Stimulated activated CD8-positive, alpha-beta memory T cell treated with anti-CD3 and anti-CD28 coated beads, Interleukin-12 subunit alpha, Interleukin-12 subunit beta, amount 100 ng/mL, for 1 hour (primary cell): Measurements from ENCODE around the gene MRPL14.

ENCODE experiments used
- DNase-seq: peaks from one replicate; pipeline ENCODE4 v3.0.0-alpha.2; 2020; ENCODE audit warnings: low read depth

Gene MRPL14

DNA sequence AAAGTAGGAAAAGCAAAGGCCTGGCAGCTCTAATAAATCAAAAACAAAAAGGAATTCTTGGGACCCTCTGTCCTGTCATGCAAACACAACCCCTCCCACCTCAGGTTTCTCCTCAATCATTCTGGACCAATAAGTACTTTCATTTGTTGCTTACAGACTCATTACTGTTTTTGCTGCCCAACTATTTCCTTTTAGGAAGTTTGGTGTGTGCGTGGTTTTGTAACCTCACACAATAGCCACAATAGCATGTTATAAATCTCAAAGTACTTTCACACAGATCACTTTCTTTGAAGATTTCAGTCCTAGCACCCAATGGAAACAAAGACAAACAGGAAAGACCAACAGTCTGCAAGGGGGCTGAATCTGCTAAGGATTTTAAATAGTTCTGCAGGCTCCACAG is 4.5 kb downstream of the MRPL14 start:
- no peak for DNase-seq

DNA sequence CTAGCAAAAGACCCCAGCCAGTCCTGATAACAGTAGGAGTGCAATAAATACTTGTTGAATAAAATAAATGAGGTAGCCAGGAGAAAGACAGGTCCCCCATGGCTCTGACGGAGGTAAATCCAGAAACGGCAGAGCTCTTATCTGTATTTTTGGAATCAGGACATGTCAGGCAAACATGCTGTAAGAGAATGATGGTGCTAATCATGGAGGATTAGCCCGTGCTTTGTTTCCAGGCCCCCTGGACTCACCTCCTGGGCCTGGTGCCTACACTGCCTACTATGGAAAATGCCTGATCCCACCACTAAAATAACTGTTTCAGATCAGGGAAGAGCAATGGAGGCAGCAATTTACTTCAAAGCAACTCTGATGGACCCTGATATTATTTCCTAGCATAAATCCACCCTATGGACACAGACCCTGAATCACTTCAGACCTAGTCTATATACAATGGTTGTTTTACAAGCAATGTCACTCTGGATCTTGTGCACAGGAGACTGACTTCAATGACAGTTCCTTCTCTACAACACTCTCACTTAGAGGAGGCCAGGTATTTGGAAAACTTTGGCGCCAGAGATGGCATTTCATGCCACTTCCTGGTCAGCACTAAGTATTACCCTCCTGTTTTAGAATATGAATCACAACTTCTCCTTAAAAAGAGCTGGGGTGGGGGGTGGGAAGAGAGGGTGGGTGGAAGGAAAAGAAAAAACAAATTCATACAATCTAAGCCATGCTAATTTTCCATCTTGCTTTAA is 6.4 kb downstream of the MRPL14 start:
- DNase-seq = no peak

DNA sequence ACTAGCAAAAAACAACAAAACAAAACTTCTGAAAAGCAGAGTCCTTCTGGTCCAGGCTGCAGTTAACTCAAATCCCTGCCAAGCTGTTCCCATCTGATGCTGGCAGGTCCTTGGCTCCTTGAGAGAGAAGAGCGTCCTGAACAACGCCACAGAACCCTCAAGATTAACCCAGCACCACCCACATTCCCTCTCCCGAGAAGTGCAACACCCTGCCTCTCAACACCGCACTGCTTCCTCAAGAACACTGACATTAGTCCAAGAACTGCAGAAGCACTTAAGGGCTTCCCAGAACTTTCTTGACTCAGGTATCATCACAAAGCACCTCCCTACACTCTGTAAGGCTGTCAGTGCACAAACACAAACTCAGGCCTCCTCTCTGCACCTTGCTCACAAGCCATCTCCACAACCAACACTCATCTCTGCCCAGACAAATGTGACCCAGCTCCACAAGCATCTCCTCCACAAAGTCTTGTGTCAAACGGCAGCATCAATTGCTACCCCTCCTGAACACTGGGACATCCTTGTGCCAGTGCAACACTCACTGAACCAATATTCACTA is 7.5 kb downstream of the MRPL14 start:
- no peak for DNase-seq

DNA sequence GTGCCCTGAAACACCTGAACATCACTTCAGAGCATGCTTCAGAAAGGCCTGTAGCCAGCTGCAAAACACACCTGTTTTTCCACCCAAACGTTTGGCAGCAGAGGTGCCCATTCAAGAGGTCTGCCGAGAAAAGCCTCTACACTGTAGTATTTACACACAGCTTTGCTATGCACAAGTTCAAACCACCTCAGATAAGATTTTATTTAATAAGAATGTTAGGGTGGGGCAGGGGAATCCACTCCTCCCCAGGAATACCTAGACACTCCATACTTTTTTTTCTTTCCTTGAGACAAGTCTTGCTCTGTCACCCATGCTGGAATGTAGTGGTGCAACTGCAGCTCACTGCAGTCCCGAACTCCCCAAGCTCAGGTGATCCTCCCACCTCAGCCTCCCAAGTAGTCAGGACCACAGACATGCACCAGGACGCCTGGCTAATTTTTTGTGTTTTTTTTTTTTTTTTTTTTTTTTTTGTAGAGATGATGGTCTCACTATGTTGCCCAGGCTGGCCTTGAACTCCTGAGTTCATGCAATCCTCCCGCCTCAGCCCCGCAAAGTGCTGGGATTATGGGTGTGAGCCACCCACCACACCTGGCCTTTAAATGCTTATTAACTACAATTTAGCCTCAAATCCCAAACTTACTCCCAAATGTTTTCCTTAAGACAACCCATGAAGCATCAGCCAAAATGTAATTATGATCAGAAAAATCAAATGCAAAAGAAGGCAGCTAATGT is 9.7 kb downstream of the MRPL14 start:
- no peak for DNase-seq

DNA sequence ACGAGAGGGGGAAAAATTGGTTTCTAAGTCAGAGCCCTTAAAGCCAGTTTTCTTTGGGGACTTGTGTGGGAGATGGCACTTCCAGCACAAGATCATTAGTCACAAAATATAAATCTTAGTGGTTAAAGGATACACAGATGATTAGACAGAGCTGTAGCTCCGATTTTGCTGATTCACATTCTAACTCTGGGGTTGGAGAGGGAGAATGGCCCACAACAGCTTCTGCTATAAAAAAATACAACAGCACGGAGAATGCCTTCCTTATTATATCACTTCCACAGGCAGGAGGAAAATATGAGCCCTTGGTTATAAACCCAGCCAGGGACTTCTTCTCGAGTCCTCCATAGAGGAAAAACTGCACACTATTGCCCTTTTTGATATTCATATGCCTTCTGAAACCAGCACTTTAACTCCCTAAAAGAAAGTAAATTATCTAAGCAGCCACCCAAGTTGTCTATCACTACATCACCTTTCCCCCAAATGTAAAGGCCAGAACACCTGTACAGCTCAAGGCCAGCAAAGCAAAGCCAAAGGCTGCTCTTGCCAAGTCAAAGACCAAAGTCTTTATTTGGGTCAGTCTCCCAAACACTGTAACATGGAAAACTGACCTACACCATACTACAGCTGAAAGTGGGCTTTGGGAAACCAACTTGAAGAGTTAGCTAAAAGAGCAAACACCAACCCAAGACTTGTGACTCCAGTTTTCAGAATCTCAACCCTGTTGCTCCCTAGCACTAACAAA is 10.4 kb downstream of the MRPL14 start:
- no peak for DNase-seq

DNA sequence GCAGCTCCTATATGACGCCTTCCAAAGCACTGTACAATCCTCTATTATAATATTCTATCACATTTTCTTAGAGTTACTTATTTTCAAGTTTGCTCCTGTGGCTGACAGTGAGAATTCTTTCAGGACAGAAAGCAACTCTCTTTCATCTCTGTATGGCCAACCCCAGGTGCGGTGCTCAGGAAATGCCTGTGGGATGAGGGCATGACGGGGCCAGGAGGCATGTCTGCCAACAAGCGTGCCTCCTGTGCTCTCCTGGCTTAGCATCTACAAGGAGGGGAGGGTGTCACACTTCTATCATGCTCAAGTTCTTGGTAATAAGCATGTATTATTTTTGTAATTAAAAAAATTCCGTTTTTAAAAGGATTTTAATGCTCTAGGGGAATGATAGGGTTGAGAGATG is 11.4 kb downstream of the MRPL14 start:
- DNase-seq = no peak

DNA sequence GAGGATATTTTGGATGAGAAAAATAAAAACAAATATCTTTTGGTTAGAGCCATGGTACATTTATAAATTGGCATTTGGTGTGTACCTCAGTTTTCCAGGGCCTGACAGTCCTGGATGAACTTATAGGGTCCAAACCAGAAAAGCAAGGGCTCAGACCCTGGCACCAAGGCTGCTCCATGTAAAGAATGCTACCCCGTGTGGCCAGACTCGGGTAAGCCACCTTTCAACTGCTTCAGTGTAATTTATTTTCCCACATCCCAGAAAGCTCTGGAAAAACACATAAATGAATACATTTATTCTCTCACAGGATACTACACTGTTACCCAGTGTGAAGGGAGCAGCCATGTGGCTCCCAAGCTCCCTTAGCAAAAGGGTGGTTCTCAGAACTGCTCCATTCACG is 13.8 kb downstream of the MRPL14 start:
- no peak for DNase-seq

DNA sequence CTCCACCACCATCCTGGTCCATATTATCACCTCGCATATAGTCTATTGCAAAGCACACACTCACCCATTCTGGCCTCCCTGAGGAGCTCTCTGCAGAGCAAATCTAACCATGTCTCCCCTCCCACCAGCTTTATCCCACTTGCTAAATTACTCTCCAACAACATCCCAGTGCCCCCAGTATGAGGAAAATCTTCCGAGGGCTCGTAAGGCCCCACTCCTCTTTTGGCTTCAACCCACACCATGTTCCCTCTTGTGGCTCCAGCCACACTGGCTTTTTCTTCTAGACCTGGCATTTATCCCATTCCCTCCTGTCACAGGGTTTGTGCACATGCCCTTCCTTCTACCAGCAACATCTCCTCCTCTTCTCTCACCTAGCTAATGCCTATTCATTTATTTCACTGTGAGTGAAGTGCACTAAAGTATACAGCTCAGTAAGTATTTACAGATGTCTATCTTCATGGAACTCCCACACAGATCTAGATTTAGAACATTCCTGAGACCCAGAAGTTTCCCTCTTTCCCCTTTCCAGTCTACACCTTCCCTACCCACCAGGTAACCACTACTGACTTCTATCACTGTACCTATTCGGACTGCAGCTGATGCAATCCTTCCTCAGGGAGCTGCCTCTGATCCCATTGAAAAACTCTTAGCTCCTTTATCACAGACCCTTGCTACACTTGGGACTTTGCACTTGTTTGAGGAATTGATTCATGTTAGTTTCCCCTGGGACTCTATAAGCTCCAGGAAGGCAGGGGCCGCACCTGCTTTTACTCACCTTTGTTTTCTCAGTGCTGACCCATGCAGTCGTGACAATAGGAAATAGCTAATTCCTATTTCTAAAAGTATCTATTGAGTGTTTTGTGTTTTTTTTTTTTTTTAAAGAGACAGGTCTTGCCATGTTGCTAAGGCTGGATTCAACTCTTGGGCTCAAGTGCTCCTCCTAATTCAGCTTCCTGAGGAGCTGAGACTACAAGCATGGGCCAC is 15.5 kb downstream of the MRPL14 start:
- no peak for DNase-seq

DNA sequence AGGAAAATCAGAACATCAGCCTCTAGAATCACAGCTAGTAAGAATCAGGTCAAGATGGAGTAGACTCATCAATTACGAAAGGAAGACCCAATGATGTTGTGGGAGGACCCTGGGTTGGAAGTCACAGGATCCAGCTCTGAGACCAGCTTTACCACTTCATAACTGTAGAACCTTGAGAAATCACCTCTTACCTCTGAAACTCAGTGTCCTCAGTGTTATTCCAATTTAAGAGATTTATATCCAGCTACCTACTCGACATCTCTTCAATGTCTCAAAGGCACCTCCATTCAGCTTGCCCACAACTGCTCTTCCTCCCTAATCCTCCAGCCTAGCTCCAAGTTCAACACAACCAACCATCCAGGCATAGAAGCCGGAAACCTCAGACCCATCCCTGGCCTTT is 16.3 kb downstream of the MRPL14 start:
- DNase-seq = no peak

DNA sequence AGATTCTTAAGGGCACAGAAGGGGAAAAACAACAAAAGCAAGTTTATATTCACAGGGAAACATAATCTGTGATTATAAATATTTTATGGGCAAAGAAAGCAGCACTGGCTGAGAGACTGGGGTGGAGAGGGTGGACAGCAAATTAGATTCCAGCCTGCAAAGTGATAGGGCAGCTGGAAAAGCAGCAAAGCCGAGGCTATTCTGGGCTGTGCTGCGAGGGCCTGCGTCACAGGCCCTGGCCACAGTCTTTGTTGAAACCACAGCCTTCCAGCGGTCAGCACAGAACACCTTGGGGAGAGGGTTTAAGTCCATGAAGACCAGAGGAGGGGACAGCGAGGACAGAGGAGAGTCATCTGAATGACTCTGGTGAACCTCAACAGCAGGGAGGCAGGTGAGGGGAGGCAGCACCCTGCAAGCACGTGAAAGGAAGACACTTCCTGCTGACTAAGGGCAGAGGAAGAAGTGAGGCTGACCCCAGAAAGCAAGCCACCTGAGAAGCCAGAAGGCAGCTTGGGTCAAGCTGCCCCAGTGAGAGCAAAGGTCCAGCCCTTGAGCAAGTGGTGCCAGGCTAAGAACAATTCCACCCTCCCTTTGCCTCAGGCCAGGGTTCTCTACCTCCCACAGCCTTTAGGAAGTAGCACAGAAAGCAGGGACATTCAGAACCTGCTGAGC is 17.1 kb downstream of the MRPL14 start:
- DNase-seq = no peak

DNA sequence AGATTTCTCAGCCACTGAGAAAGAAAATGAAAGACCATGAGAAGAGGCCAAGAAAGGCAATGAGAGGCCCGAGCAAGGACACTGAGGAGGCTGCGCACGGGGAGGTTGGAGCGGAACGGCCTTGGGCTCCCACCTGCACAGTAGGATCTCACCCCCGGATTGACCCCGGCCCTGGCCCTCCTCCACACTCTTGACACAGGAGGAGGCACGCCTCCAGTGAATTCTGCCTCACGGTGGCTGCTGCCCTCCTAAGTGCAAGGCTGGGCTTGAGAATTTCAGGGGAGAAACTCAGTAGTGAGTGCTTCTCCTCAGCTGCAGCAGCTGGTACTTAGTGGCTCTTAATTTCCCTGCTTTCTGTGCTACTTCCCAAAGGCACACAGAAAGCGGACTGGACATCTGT is 18.0 kb downstream of the MRPL14 start:
- DNase-seq = no peak

DNA sequence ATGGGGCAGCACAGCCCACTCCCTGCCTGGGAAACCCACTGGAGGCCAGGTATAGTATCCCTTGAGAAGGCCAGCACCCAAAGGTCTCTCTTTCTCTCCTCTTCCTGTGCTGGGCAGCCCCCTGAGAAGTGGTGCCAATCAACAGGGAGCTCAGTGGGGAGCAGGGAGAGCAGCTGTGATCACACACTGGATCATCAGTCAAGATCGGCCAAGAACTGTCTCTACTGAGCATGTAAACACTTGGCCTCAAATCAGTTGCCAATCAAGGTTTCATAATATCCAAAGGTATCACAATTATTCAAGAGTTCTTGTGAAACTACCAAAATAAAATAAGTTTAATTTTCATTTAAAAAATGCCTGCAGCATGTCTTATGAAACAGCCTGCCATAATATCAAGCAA is 18.8 kb downstream of the MRPL14 start:
- DNase-seq = no peak

DNA sequence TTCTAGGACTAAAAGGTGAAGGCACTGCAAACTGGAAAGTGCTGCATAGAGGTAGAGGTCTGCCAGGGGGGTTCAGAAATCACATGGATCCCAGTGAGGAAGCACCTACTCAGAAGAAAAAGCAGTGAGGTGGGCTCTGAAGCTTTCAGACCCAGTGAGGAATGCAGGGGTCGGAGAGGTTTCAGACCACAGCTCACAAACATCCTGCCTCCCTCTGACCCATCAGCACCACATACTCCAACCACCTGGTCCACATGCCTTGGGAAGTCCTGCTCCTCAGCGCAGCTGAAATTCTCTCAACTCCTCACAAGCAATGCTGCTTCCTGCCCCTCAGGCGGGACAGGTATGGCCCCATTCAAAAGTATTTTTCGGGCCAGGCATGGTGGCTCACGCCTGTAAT is 20.2 kb downstream of the MRPL14 start:
- no peak for DNase-seq

DNA sequence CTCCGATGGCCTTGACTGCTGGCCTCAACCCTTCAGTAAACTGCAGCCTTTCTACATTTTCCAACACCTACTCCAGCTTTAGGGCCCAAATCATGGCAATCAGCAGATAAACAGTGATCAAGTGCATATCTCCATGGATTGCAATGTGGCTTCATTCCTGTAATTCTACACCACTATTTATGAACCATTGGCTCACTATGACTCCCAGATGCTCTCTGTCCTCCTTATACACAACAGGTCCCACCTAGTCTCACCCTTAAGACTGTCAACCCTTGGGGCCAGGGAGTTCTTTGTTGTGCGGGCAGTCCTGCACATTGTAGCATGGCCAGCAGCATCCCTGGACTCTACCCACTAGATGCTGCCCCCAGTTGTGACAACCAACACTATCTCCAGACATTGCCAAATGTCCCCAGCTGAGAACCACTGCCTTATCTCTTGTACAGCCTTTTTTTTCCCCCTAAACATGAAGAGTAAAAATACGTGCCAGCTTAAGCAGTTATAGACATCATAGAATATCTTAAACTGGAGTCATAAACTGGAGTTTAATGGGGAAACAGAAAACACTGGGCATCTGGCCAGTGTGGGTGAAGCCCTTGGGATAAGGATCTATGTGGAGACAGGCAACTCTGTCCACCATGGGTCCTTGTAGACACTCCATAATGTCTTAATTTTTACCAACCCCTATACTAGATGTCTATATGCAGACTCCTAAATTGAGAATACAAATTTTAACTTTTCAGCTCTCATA is 21.1 kb downstream of the MRPL14 start:
- DNase-seq = no peak

DNA sequence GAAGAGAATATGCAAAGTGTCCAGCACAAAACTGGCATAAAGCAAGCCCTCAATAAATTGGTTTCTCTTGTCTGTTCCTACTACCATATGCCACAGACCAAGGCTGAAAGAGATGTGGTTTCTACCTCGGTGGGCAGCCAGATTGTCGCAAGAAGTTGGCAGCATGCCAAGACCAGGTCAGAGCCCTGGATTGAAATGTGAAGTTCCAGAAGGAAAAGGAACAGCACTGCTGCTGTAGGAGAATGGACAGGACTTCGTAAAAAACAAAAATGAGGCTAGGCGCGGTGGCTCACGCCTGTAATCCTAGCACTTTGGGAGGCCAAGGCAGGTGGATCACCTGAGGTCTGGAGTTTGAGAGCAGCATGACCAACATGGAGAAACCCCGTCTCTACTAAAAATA is 22.1 kb downstream of the MRPL14 start:
- no peak for DNase-seq

DNA sequence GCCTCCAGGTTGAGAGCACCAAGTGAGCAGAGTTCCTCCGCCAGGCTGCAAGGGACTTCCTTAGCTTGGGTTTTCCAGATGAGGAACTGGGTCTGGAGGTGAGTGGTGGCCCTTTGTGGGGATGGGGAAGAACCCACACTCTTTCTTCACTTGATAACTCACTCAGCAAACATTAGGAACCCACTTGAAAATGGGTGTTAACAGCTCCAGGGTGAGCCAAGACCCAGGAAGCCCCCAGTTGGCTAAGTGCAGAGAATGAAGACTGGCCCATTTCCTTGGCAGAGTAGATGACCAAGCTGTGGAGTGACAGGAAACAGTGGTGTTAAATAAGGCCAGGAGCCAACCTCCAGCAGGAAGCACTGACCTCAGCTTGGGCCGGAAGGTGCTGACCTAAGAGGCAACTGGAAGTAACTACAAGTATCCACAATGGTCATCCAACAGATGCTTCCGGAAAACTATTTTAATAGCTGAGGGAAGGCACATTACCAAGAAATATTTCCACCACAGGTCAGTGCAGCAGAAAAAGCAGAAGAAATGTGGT is 22.7 kb downstream of the MRPL14 start:
- DNase-seq = no peak

DNA sequence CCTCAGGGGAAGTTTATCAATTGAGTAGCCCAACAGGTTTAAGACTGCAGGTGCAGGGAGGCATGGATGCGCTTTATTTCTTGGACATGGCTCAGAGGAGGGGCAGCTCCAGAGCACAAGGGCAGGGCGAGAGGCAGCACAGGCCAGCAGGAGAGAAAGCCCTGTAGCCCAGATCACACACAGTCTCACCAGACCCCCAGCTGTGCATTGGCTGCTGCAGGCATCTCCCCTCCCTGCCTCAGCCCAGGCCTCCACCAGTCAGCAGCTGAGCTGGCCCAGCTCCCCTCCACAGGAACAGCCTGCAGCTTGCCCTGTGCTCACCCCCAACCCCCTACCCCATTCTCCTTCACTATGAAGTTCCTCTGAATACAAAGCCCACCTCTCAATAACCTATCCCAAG is 24.7 kb downstream of the MRPL14 start:
- DNase-seq = no peak

DNA sequence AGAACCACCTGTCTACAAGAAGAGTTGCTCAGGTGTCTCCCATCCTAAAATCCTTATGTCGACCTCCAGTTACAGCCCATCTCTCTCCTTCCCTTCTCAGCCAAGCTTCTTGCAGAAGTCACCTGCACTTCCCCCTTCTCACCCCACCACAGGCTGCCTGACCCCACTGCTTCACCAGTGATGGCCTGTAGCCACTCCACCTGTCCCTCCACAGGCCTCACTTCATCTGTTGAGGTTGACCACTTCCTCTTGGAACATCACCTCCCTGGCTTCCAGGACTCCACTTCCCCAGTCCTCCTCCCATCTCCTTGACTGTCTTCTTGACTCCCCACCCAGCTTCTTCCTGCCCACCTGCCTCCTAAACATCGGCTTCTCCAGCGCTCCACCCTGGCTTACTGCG is 25.4 kb downstream of the MRPL14 start:
- DNase-seq = no peak

DNA sequence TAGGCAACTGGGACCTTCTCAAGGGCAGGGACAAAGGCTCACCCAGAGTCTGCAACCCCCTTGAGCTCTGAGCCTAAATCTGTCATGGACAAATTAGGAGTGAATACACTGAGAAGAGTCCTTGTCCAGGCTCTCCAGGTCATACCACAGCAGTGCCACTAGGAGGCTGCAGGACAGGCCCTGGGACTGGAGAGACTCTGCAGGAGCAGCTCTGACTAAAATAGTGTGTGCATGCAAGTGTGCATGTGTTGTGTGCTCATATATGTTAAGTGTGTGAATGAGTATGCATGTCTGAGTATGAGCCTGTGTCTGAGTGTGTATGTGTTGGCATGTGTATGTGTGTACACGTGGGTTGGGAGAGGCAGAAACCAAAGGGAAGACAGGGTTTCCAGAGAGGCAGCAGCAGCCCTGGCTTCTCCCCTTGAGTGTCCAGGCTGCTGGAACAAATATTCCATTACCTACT is 27.1 kb downstream of the MRPL14 start:
- DNase-seq = no peak

DNA sequence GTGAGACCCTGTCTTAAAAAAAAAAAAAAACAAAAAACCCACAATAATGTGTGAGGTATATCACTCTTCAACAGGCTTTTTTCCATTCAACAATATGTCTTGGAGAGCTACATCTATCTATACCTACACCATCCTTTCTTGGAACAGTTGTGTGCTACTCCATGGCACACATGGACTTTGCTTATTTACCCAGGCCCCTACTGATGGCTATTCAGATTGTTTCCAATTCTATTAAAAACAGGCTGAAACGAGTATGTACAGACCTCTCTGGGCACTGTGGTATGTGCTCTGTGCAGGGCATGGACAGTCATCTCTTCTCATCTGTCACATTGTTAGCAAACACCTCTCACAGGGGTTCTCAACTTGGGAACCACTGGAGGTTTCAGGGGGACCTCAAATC is 28.1 kb downstream of the MRPL14 start:
- no peak for DNase-seq
